HG02840 (cell line): Measurements from ENCODE around the gene C1orf52.
"Not testable (repeated sequence)": the region's sequence is repeated elsewhere in the genome, so short reads cannot be mapped to it uniquely, and the experiment has no call there.

ENCODE experiments used
- ATAC-seq: cut with Tn5 transposase; IDR thresholded peaks from one replicate; pipeline ENCODE4 v1.9.1; 2021; ENCODE audit warnings: mild to moderate bottlenecking, moderate library complexity, moderate number of reproducible peaks; ENCODE audit not compliant: unreplicated experiment, low FRiP score

C1orf52 gene

DNA sequence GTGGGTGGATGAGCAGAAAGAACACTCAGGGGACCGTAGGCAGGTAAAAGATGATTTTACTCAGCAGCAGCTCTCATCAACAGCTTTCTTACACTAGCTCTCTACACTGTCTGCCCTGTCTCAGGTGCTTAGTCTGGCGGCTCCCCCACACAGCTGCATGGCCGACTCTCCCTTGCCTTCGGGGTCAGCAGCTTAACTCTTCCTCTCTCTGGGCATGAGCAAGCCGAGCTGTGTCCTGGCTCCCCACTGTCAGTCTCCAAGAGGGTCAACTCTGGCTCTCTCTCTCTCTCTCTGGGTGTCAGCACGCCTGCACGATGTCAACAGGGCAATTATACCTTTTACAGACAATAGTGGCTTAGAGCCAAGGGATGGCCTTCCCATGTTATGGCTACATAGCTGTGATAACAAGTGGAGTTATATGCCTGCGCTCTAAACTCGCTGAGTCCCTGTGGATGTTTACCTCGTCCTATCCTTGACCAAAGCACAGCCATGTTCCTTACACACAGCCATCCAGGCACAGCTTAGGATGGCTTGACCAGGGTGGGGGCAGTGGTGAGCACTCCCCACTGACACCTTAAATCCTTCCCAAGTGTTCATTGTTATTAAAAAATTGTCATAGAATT lies 20.1 kb upstream of the C1orf52 start:
- ATAC-seq: no peak

GRCh38 chr1:85278853-85279314 lies 19.4 kb upstream of the C1orf52 start:
- no peak for ATAC-seq

DNA sequence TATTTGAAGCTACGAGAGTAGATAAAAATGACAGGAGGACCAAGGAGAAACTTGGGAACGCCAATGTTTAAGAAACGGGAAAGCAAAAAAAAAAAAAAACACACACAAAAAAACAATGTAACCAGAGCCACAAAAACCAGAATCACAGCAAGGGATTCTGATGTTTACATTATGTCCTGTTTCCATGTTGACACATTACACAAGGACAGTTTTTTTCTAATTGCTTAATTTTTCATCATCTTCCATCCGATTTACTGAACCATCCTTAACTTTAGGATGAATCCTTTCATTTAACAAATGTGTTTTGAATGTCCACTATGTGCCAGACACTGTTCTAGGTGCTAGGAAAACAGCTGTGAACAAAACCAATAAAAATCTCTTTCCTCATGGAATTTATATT lies 18.3 kb upstream of the C1orf52 start:
- ATAC-seq: no peak

DNA sequence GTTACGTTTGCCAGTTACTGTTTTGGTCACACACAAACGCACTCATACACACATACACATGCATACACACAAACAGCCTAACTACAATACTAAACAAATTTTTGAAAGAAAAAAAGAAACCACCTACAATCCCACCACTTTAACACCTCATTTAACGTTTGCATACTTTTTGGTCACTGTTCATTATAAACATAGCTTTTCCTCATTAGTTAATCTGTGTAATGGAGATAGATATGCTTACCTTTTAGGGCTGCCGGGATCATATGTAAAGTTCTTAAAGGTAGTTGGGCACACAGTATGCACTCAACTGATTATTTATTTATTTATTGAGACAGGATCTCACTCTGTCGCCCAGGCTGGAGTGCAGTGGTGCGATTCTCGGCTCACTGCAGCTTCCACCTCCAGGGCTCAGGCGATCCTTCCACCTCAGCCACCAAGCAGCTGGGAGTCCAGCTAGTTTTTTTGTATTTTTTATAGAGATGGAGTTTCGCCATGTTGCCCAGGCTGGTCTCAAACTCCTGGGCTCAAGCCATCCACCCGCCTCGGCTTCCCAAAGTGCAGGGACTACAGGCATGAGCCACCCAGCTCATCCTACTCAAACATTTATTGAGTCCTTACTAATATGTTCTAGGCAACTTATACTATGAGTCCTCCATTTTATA lies 17.6 kb upstream of the C1orf52 start:
- no peak for ATAC-seq

- peak; percentile 99 for ATAC-seq
Measured at GRCh38 chr1:85276215-85276977, 16.9 kb upstream of the C1orf52 start, which contains the start of gene BCL10. Gene BCL10 (minus strand): TSS chr1:85276632. CDS start chr1:85276352, 280 bp downstream.

GRCh38 chr1:85275701-85276214 lies 16.3 kb upstream of the C1orf52 start:
- ATAC-seq: no peak

DNA sequence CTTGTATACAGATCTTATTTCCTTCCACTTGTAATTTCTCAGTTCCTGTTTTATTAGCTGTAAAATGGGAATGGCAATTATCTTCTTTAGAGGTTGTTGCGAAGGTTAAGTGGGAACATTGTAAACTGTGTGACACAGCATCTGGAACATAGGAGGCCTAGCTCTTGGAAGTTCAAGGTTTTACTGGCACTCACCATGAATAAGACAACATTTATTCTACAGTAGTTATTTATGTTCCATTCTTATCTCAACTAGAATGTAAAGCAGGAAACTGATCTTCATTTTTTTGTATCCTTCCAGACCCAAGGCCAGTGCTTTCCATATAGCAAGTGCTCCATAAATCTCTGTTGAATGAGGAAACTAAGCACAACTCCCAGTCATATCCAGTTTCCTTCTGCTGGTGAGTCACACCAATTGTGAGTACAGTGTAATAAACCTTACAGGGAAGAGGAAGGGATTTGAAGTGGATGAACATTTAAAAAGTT lies 15.5 kb upstream of the C1orf52 start:
- no peak for ATAC-seq

GRCh38 chr1:85273397-85273796 lies 13.9 kb upstream of the C1orf52 start:
- no peak for ATAC-seq

- no peak for ATAC-seq
Measured at GRCh38 chr1:85268801-85269585, 9.5 kb upstream of the C1orf52 start.

- ATAC-seq: no peak
Measured at GRCh38 chr1:85267313-85267712, 7.9 kb upstream of the C1orf52 start.

DNA sequence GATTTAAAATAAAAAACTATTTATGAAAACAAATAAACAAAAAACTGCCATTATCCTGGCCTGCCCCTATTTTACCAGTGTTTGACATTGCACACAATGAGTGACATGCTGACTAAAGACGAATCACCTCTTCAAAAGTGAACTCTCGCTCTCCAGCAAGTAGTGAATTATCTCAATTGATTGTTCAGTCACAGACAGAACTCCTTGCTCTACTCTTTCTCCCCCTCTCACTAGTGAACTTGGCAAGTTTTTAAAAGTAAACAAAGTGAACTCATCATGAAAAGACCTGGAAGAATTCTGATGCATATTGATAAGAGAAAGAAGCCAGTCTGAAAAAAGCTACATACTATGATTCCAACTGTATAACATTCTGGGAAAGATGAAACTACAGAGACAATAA lies 4.7 kb upstream of the C1orf52 start:
- no peak for ATAC-seq

GRCh38 chr1:85262985-85263384 lies 3.5 kb upstream of the C1orf52 start:
- ATAC-seq: no peak

DNA sequence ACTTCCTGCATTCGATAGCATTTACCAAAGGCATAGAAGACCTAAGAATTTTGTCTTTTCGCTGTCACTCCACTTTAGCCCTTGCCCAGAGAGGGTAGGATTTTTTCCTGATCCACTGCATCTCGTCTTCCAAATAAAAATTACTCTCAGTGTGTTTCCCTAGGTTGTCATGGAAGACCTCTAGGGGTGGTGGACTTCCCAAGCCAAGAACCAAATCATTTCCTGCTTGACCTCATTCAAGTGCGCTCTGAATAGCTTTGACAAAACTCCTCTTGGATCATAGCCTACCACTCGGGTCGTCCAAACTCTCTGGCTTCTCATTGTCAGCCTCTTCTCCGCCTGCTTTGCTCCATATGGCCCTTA lies 431 bp upstream of the C1orf52 start:
- no peak for ATAC-seq

DNA sequence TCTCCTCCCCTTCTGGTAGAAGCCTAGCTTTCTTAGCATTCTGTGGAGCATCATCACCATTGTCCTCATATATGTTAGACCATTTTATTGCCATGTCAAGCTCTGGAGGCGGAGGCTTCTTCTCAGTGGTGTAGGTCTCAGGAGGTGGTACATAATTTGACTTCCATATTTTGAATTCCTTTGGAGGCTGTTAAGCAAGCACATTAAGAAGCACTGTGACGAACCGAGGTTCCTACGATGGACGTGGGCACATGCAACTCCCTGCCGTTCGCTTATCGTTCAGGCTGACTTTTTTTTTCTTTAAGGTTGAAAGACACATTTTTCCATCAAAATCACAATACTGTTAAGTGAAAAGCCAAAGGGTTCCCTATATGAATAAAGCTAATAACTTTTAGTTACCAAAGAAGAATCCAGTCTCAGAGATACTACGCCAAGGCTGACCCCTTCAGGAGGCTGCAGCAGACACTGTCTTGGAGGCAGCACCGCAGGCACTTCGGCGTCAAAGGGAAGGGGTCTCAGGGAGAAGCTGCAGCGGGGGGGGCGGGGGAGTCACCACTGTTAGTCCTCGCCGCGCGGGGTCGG lies 835 bp downstream of the C1orf52 start:
- no peak for ATAC-seq

GRCh38 chr1:85249042-85249441 lies 10.4 kb downstream of the C1orf52 start:
- ATAC-seq: not testable (repeated sequence)

- ATAC-seq: no peak
Measured at GRCh38 chr1:85245891-85246290, 13.6 kb downstream of the C1orf52 start.

DNA sequence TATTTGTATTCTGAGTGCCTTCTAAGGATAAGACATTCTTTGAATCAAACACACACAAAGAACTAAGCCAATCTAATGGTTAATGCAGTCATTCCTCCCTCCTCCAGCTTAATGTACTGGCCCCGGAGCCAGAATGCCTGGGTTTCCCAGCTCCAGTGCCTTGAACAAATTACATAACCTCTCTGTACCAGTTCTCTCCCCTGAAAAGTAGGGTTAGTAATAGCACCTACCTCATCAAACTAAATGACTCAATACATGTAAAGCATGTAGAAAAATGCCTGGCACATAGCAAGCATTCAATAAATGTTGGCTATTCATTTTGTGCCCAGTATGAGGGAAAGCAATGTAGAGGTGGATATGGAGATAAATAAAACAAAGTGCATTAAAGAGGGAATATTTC lies 14.0 kb downstream of the C1orf52 start:
- no peak for ATAC-seq

DNA sequence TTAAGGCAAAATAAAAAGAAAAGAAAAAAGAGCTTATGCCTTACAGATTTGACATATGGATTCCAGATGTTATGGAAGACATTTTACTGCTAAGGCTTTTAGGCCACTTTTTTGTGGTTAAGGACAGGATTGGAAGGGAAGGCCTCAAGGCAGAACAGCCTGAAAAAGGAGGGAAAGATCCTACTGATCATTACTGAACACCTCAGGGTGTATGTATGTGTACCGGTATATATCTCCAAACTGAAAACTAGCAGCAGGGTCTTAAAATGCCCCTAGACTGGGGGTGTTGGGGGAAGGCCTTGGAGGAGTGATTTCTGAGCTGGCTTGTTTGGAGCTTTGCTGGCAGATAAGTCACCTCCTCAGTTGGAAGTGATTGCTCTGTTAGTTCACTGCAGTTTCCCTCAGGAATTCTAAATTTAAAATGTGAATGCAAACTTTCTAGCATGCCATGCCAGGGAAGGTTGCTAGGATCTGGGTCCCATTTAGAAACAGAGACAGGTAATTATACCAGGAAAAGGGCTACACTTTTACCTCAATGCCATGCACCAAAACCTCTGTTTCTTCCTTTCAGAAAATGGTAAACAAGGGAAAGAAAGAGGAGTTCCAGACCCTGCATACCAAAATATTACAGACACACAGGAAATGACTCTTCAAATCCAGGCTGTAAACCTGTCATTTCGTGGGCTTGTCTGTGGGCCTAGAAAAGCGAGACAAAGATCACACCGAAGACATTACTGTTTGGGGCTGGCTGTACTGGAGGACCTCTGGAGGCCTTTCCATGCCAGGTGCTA lies 15.0 kb downstream of the C1orf52 start:
- ATAC-seq: no peak

- no peak for ATAC-seq
Measured at GRCh38 chr1:85243372-85243771, 16.1 kb downstream of the C1orf52 start.
